GM12864 (cell line): ENCODE data around the gene PADI4.

ENCODE experiments used
- DNase-seq: peaks from one replicate; pipeline ENCODE4 v3.0.0-alpha.2; 2011; ENCODE audit warnings: low read depth
- H3K4me3 ChIP-seq: 2 replicates; pipeline ENCODE4 v1.5.1; 2011; ENCODE audit warnings: mild to moderate bottlenecking, low read depth, low read length, control low read depth
- TF ChIP-seq, protein P1 (sequence below): IDR thresholded peaks from 2 replicates; pipeline ENCODE4 v1.5.1; 2011; ENCODE audit warnings: low read depth, mild to moderate bottlenecking, moderate library complexity, low read length, control low read depth, inconsistent platforms; ENCODE audit errors: missing control alignments

Gene PADI4

DNA sequence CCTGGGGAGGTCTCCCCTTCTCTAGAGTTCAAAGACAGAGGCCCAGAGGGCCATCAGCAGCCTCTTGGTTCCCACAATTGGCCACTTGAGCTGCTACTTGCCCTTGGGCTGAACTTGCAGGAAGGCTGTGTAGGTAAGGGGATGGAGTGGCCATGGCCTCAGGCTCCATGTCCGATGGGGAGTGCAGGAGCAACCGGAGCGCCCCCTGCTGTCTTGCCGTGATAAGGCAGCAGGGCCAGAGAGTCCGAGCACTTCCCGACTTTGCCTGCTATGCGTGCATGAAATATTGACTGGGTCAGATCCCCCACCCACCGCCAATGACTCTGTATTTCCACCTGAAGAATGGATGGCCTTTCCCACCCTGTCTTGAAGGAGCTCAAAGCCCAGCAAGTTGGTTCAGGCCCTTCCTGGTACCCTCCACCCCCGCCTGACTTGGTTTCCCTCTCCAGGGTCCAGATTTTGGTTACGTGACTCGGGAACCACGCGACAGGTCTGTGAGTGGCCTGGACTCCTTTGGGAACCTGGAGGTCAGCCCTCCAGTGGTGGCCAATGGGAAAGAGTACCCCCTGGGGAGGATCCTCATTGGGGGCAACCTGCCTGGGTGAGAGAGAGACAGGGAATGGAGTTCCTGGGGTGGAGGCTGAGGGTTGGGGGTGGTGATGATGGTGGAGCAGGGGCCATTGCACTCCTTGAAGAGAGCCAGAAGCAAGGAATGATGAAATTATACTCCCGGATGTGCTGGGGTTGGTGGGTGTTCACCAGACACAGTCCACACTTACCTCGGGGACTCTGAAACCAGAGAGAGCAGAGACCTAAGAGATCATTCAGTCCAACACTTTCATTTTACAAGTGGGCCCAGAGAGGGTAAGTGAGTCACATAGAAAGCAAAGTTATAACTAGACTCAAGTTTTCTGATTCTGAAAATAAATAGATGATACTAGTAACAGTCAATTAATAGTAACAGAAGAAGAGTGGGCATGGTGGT is 33.5 kb upstream of the PADI4 start:
- peak; percentile 66 for DNase-seq
- H3K4me3 ChIP-seq, result peak overlapping the region; percentile 19
- TF ChIP-seq, protein P1, sequence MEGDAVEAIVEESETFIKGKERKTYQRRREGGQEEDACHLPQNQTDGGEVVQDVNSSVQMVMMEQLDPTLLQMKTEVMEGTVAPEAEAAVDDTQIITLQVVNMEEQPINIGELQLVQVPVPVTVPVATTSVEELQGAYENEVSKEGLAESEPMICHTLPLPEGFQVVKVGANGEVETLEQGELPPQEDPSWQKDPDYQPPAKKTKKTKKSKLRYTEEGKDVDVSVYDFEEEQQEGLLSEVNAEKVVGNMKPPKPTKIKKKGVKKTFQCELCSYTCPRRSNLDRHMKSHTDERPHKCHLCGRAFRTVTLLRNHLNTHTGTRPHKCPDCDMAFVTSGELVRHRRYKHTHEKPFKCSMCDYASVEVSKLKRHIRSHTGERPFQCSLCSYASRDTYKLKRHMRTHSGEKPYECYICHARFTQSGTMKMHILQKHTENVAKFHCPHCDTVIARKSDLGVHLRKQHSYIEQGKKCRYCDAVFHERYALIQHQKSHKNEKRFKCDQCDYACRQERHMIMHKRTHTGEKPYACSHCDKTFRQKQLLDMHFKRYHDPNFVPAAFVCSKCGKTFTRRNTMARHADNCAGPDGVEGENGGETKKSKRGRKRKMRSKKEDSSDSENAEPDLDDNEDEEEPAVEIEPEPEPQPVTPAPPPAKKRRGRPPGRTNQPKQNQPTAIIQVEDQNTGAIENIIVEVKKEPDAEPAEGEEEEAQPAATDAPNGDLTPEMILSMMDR, result peak; percentile 97

DNA sequence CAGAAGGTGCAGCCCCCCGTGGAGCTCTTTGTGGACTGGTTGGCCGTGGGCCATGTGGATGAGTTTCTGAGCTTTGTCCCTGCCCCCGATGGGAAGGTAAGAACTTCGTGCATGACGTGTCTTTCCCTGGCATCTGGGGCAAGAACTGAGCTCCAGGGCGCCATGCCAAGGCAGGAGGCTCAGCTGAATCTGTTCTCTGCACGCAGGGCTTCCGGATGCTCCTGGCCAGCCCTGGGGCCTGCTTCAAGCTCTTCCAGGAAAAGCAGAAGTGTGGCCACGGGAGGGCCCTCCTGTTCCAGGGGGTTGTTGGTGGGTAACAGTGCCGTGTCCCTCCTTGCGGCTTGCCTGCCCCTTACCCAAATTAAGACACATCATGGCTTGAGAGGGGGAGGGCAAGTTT is 31.4 kb upstream of the PADI4 start:
- H3K4me3 ChIP-seq, result no peak overlapping the region
- no peak for DNase-seq
- TF ChIP-seq, protein P1, result no peak

DNA sequence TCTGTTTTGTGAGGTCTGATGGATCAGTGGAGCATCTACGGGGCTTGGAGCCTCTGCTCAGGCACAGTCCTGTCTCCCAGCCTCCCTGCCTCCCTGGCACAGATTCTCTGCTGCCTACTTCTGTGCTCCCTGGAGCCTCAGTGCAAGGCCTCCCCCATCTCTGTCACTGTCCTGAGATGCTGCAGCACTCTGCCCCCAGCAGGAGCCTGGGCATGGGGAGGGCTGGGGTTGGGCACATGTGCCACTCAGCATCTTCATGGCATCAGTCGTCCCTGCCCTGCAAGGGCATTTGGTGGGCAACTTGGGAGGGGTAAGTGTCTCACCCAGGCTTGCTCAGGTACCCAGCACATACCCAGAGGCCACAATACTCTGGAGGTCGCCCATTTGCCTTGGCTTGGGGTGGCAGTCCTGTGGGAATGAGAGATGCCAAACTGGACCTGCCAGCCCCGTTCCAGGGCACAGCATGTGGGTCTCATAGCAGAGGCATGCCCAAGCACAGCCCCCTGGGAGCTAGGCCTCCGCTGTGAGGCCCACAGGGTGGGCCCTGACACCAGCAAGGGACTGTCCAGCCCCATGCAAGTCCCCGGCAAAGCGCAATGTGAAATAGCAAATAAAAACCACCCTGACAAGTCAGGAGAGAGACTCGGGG is 30.4 kb upstream of the PADI4 start:
- no peak overlapping the region for H3K4me3 ChIP-seq
- DNase-seq, result no peak
- TF ChIP-seq, protein P1, result no peak

DNA sequence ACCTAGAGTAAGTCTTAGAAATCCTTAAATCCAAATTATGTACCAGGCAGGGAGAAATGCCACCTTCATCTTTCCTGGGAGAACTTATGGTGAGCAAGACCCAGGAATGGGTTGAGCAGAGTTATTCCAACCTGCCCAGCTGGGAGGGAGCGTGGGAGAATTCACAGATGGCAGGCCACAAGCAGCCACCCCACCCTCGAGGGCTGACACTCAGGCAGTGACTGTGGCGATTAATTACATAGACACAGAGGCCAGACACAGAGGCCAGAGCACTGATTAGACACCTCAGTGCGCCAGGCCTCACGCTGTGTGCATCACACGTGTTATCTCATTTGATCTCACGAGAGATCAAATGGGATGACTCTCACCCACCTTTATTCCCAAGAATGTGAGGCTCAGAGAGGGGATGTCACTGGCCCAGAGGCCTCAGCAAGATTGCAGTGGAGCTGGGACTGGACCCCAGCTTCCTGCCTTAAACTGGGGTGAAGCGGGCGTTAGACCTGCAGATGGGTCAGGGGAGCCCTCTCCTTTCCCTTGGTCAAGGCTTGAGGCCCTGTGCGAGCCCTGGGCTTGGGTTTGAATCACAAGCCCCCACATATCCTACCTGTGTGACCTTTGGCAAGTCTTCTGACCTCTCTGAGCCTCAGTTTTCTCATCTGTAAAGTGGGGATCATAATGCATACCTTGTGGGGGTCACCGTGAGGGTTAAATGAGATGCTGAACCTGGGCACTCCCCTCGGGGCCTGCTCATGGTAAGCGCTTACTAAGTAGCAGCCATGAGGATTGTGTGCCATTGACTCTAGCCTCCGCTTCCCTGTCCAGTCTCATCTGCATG is 28.8 kb upstream of the PADI4 start:
- no peak overlapping the region for H3K4me3 ChIP-seq
- TF ChIP-seq, protein P1, result no peak
- no peak for DNase-seq

DNA sequence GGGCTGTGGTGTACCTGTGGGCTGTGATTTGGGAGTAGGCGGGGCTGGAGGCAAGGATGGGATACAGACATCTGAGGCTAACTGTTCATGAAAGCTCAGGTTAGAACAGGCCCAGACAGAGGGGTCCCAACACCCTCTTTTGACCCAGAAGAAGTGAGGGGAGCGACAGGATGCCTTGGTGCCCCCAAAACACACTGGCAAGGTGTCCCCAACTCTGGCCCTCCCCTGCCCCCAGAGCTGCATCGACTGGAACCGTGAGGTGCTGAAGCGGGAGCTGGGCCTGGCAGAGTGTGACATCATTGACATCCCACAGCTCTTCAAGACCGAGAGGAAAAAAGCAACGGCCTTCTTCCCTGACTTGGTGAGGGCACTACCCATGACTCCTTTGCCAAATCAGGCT is 27.6 kb upstream of the PADI4 start:
- TF ChIP-seq, protein P1, result no peak
- DNase-seq, result no peak
- H3K4me3 ChIP-seq, result no peak overlapping the region

DNA sequence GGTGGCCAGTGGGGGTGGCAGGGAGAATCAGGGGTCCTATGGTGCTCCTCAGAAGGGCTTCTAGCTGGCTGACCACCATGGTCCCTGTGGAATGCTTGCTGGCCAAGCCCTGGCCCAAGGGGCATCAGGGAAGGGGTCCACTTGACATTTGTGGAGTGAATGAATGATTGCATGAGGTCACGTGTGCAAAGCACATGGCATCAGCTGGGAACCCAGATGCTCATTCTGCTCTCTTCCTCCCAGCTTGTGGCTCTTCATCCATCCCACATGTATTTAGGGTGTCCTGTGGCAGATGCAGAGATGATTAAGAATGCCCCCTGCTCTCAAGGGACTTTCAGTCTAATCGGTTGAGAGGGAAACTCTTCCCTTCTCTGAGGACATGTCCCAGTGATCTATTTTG is 27.1 kb upstream of the PADI4 start:
- DNase-seq, result no peak
- TF ChIP-seq, protein P1, result no peak
- H3K4me3 ChIP-seq, result no peak overlapping the region
